H9 (cell line): Measurements from ENCODE around the gene CLEC12A. TPM values are rescaled to one million over a fixed set of nuclear protein-coding genes. Genes with fewer than 3 reads are reported as not detected.

Experiments
- DNase-seq: peaks from one replicate; pipeline ENCODE4 v3.0.0-alpha.2; 2017
- H2AFZ ChIP-seq: one replicate; pipeline ENCODE4 v1.6.1; 2013; ENCODE audit warnings: mild to moderate bottlenecking, low read length, control low read depth, moderate library complexity
- H2AK5ac ChIP-seq: 2 replicates; pipeline ENCODE4 v1.6.1; 2013; ENCODE audit warnings: low read length, control low read depth, mixed read lengths; ENCODE audit not compliant: insufficient read length
- H2BK120ac ChIP-seq: one replicate; pipeline ENCODE4 v1.6.1; 2013; ENCODE audit warnings: low read depth, mild to moderate bottlenecking, low read length, control low read depth, inconsistent platforms; ENCODE audit not compliant: poor library complexity, severe bottlenecking
- H2BK12ac ChIP-seq: 2 replicates; pipeline ENCODE4 v1.6.1; 2013; ENCODE audit warnings: low read length, control low read depth, mixed read lengths, low read depth; ENCODE audit not compliant: insufficient read length
- H2BK15ac ChIP-seq: 2 replicates; pipeline ENCODE4 v1.6.1; 2013; ENCODE audit warnings: low read depth, low read length, control low read depth
- H2BK20ac ChIP-seq: one replicate; pipeline ENCODE4 v1.6.1; 2013; ENCODE audit warnings: low read depth, mild to moderate bottlenecking, low read length, control low read depth, inconsistent platforms; ENCODE audit not compliant: poor library complexity, severe bottlenecking
- H2BK5ac ChIP-seq: 2 replicates; pipeline ENCODE4 v1.6.1; 2013; ENCODE audit warnings: low read length, control low read depth, mixed read lengths; ENCODE audit not compliant: insufficient read length
- H3K14ac ChIP-seq: 2 replicates; pipeline ENCODE4 v1.6.1; 2013; ENCODE audit warnings: low read length, control low read depth; ENCODE audit not compliant: insufficient read depth
- H3K18ac ChIP-seq: 2 replicates; pipeline ENCODE4 v1.6.1; 2013; ENCODE audit warnings: low read depth, mild to moderate bottlenecking, mixed read lengths, low read length, control low read depth; ENCODE audit not compliant: insufficient read length
- H3K23ac ChIP-seq: 2 replicates; pipeline ENCODE4 v1.6.1; 2013; ENCODE audit warnings: low read length, control low read depth, mixed read lengths, low read depth; ENCODE audit not compliant: insufficient read length
- H3K23me2 ChIP-seq: 2 replicates; pipeline ENCODE4 v1.6.1; 2013; ENCODE audit warnings: low read depth, mild to moderate bottlenecking, mixed read lengths, low read length, control low read depth; ENCODE audit not compliant: insufficient read length, poor library complexity, severe bottlenecking
- H3K27ac ChIP-seq: 2 replicates; pipeline ENCODE4 v1.5.1; 2013; ENCODE audit warnings: low read length, control low read depth, mixed read lengths, low read depth; ENCODE audit not compliant: insufficient read length
- H3K27me3 ChIP-seq: 2 replicates; pipeline ENCODE4 v1.6.1; 2013; ENCODE audit warnings: low read length, control low read depth, inconsistent platforms; ENCODE audit not compliant: insufficient read depth
- H3K4ac ChIP-seq: 2 replicates; pipeline ENCODE4 v1.6.1; 2013; ENCODE audit warnings: low read depth, mild to moderate bottlenecking, control low read depth, inconsistent platforms, low read length, moderate library complexity
- H3K4me1 ChIP-seq: 2 replicates; pipeline ENCODE4 v1.6.1; 2013; ENCODE audit warnings: low read length, control low read depth, inconsistent platforms; ENCODE audit not compliant: insufficient read depth
- H3K4me2 ChIP-seq: 2 replicates; pipeline ENCODE4 v1.6.1; 2013; ENCODE audit warnings: low read length, control low read depth, mixed read lengths; ENCODE audit not compliant: insufficient read length, insufficient read depth
- H3K56ac ChIP-seq: 2 replicates; pipeline ENCODE4 v1.6.1; 2013; ENCODE audit warnings: low read depth, mild to moderate bottlenecking, mixed read lengths, low read length, control low read depth; ENCODE audit not compliant: insufficient read length
- H3K79me1 ChIP-seq: 2 replicates; pipeline ENCODE4 v1.6.1; 2013; ENCODE audit warnings: low read depth, mild to moderate bottlenecking, moderate library complexity, low read length, control low read depth, inconsistent platforms; ENCODE audit not compliant: insufficient read depth, poor library complexity, severe bottlenecking
- H3K79me2 ChIP-seq: 2 replicates; pipeline ENCODE4 v1.6.1; 2013; ENCODE audit warnings: low read length, control low read depth, inconsistent platforms; ENCODE audit not compliant: insufficient read depth
- H3K9ac ChIP-seq: 2 replicates; pipeline ENCODE4 v1.6.1; 2013; ENCODE audit warnings: low read length, control low read depth, mixed read lengths; ENCODE audit not compliant: insufficient read length; ENCODE audit errors: extremely low read depth
- H3K9me3 ChIP-seq: one replicate; pipeline ENCODE4 v1.6.1; 2013; ENCODE audit warnings: low read depth, low read length, inconsistent platforms; ENCODE audit not compliant: control insufficient read depth
- H3T11ph ChIP-seq: one replicate; pipeline ENCODE4 v1.6.1; 2013; ENCODE audit warnings: mild to moderate bottlenecking, low read length, control low read depth, inconsistent platforms
- H4K20me1 ChIP-seq: one replicate; pipeline ENCODE4 v1.6.1; 2013; ENCODE audit not compliant: control insufficient read depth, insufficient read length, insufficient read depth
- H4K5ac ChIP-seq: 2 replicates; pipeline ENCODE4 v1.6.1; 2013; ENCODE audit warnings: low read depth, mild to moderate bottlenecking, mixed read lengths, low read length, control low read depth; ENCODE audit not compliant: insufficient read length
- H4K8ac ChIP-seq: replicated peaks from 2 replicates; pipeline ENCODE4 v1.6.1; 2013; ENCODE audit warnings: low read length, control low read depth, mixed read lengths, low read depth; ENCODE audit not compliant: insufficient read length
- H4K91ac ChIP-seq: 2 replicates; pipeline ENCODE4 v1.6.1; 2013; ENCODE audit warnings: low read depth, mild to moderate bottlenecking, moderate library complexity, mixed read lengths, low read length, control low read depth; ENCODE audit not compliant: insufficient read length
- H3K27ac Mint-ChIP-seq, 3 experiments: 2 replicates in 2 of 3; 3 replicates in 1 of 3; pipeline ENCODE4 v1.8.0; 2020 to 2021; ENCODE audit warnings: mixed read lengths in 3 of 3, mild to moderate bottlenecking in 1 of 3, moderate library complexity in 1 of 3
- H3K27me3 Mint-ChIP-seq: 2 replicates; pipeline ENCODE4 v1.8.0; 2021; ENCODE audit warnings: low read depth, mild to moderate bottlenecking, moderate library complexity, mixed read lengths
- H3K36me3 Mint-ChIP-seq, 3 experiments: 2 replicates in 2 of 3; 3 replicates in 1 of 3; pipeline ENCODE4 v1.8.0; 2020 to 2021; ENCODE audit warnings: low read depth in 3 of 3, mixed read lengths in 3 of 3; ENCODE audit not compliant: insufficient read depth in 1 of 3
- H3K4me1 Mint-ChIP-seq, 2 experiments: 2 replicates each; pipeline ENCODE4 v1.8.0; 2020; ENCODE audit warnings: mixed read lengths in 2 of 2
- H3K4me3 Mint-ChIP-seq, 2 experiments: 2 replicates in 1 of 2; 3 replicates in 1 of 2; pipeline ENCODE4 v1.8.0; 2020 to 2021; ENCODE audit warnings: mild to moderate bottlenecking in 2 of 2, mixed read lengths in 2 of 2, moderate library complexity in 1 of 2
- H3K9me3 Mint-ChIP-seq, 2 experiments: 2 replicates in 1 of 2; 3 replicates in 1 of 2; pipeline ENCODE4 v1.8.0; 2020; ENCODE audit warnings: mild to moderate bottlenecking in 2 of 2, mixed read lengths in 2 of 2, moderate library complexity in 1 of 2
- CTCF ChIP-seq: fragments of 200-600 bp; sonication (generic); conservative IDR thresholded peaks from 3 replicates; pipeline ENCODE4 v1.8.0; 2021; ENCODE audit warnings: antibody characterized with exemption, mild to moderate bottlenecking
- WGBS: extraction: QIAGEN DNeasy Blood & Tissue Kit; methylation state at CpG from one replicate; pipeline ENCODE4 v1.1.7; 2013; ENCODE audit warnings: missing lambda C conversion rate, low lambda C conversion rate, mixed read lengths; ENCODE audit not compliant: insufficient read length; ENCODE audit errors: extremely low coverage; 5-methylcytosine and 5-hydroxymethylcytosine counted together
- total RNA-seq: library from RNA; stranded (reverse); gene quantifications from 2 replicates; pipeline ENCODE4 v1.2.1, GENCODE V29; 2021

CLEC12A gene
- total RNA-seq, 1 experiment from 2014 or later, result not detected

- H4K91ac ChIP-seq, result no peak overlapping the region
- H3T11ph ChIP-seq, result no peak overlapping the region
- no peak overlapping the region for H3K18ac ChIP-seq
- H2BK20ac ChIP-seq, result no peak overlapping the region
- H3K9me3 Mint-ChIP-seq, result peaks cover 0 to 11% of the 10 kb centered on the region in 2 experiments; a peak in 3 of 5 replicates
- no peak overlapping the region for H2AK5ac ChIP-seq
- WGBS, result no CpG with 5 or more reads among the region's 1 CpG
- H3K27ac Mint-ChIP-seq, result no peak overlapping the region
- no peak overlapping the region for H4K5ac ChIP-seq
- no peak overlapping the region for H3K56ac ChIP-seq
- H3K23me2 ChIP-seq, result no peaks in the 10 kb centered on the region
- no peaks in the 10 kb centered on the region for H3K79me2 ChIP-seq
- TF ChIP-seq CTCF, result peak; percentile 69
- no peaks in the 10 kb centered on the region for H3K27me3 ChIP-seq
- peaks cover 5% of the 10 kb centered on the region for H3K4me1 ChIP-seq
- no peak overlapping the region for H2BK5ac ChIP-seq
- H3K4me2 ChIP-seq, result no peak overlapping the region
- no peak overlapping the region for H2BK12ac ChIP-seq
- no peak overlapping the region for H3K27ac ChIP-seq
- no peak overlapping the region for H3K23ac ChIP-seq
- H4K20me1 ChIP-seq, result no peaks in the 10 kb centered on the region
- no peaks in the 10 kb centered on the region for H3K9me3 ChIP-seq
- H2BK120ac ChIP-seq, result no peak overlapping the region
- H3K27me3 Mint-ChIP-seq, result no peaks in the 10 kb centered on the region
- H3K4ac ChIP-seq, result no peak overlapping the region
- peaks cover 2 to 7% (median 2%) of the 10 kb centered on the region in 3 experiments; a peak in 3 of 7 replicates for H3K36me3 Mint-ChIP-seq
- H3K14ac ChIP-seq, result no peak overlapping the region
- H3K4me1 Mint-ChIP-seq, result peaks cover 6 to 13% of the 10 kb centered on the region in 2 experiments; a peak in 3 of 4 replicates
- no peak overlapping the region for H2BK15ac ChIP-seq
- no peak overlapping the region for H2AFZ ChIP-seq
- H3K4me3 Mint-ChIP-seq, result no peak overlapping the region
- no peak for DNase-seq
- no peak overlapping the region for H3K9ac ChIP-seq
- H3K79me1 ChIP-seq, result no peaks in the 10 kb centered on the region
- H4K8ac ChIP-seq, result no peak overlapping the region
Measured at GRCh38 chr12:10033783-10034545, 62.8 kb downstream of the CLEC12A start.

Other genes with a start within 250 kb of the CLEC12A start
- not detected in 2 replicates for gene CLECL1, start 238.3 kb upstream of the CLEC12A start, total RNA-seq
- gene CD69, start 210.5 kb upstream of the CLEC12A start, total RNA-seq, result not detected in 2 replicates
- not detected in 2 replicates for gene KLRF1, start 143.9 kb upstream of the CLEC12A start, total RNA-seq
- not detected in 2 replicates for gene CLEC2B, start 102.1 kb upstream of the CLEC12A start, total RNA-seq
- not detected in 2 replicates for gene KLRF2, start 89.9 kb upstream of the CLEC12A start, total RNA-seq
- gene CLEC2A, start 39.0 kb upstream of the CLEC12A start, total RNA-seq, result 0.87 TPM in 1 of 2 replicates, not detected in the other
- gene CLEC1B, start 27.7 kb downstream of the CLEC12A start, total RNA-seq, result not detected in 2 replicates
- gene CLEC12B, start 39.2 kb downstream of the CLEC12A start, total RNA-seq, result not detected in 2 replicates
- gene CLEC9A, start 59.3 kb downstream of the CLEC12A start, total RNA-seq, result not detected in 2 replicates
- not detected in 2 replicates for gene CLEC1A, start 127.6 kb downstream of the CLEC12A start, total RNA-seq
- not detected in 2 replicates for gene CLEC7A, start 158.8 kb downstream of the CLEC12A start, total RNA-seq
- not detected in 2 replicates for gene OLR1, start 200.7 kb downstream of the CLEC12A start, total RNA-seq
- not detected in 2 replicates for gene TMEM52B, start 207.6 kb downstream of the CLEC12A start, total RNA-seq
- gene GABARAPL1, start 241.5 kb downstream of the CLEC12A start, total RNA-seq, result 53.4 and 55.6 TPM in 2 replicates